Spleen (tissue), 11 donors: Measurements from ENCODE around the gene TMEM169. TPM values are rescaled to one million over a fixed set of nuclear protein-coding genes. Genes with fewer than 3 reads are reported as not detected.
A peak's percentile ranks its signal among the peaks of the same experiment; 100 is the strongest.

ENCODE experiments used
- DNase-seq: peaks from one replicate; pipeline ENCODE4 v3.0.0-alpha.2; 2020
- H3K27ac ChIP-seq, 8 donors: fragments of 200-600 bp; sonication (generic) in 7 of 8; 1 replicate in 4 of 8; 2 replicates in 4 of 8; pipeline versions ENCODE4 v1.5.0 to v1.8.0; 2016 to 2021; ENCODE audit warnings: inconsistent platforms in 4 of 8, mild to moderate bottlenecking in 4 of 8, moderate library complexity in 1 of 8
- H3K27me3 ChIP-seq, 7 donors: fragments of 200-600 bp; sonication (generic) in 6 of 7; replicated peaks in 1 of 7; 1 replicate in 4 of 7; 2 replicates in 3 of 7; pipeline versions ENCODE4 v1.5.0 to v1.8.0; 2016 to 2021; ENCODE audit warnings: inconsistent platforms in 3 of 7, mild to moderate bottlenecking in 1 of 7
- H3K36me3 ChIP-seq, 6 donors: fragments of 200-600 bp; sonication (generic) in 5 of 6; 1 replicate in 4 of 6; 2 replicates in 2 of 6; pipeline versions ENCODE4 v1.5.0 to v1.8.0; 2016 to 2021; ENCODE audit warnings: inconsistent platforms in 2 of 6
- H3K4me1 ChIP-seq, 6 donors: fragments of 200-600 bp; sonication (generic) in 5 of 6; 1 replicate in 3 of 6; 2 replicates in 3 of 6; pipeline versions ENCODE4 v1.5.0 to v1.8.0; 2016 to 2021; ENCODE audit warnings: inconsistent platforms in 3 of 6
- H3K4me3 ChIP-seq, 8 donors: fragments of 200-600 bp; sonication (generic) in 7 of 8; 1 replicate in 4 of 8; 2 replicates in 4 of 8; pipeline versions ENCODE4 v1.5.0 to v1.8.0; 2016 to 2021; ENCODE audit warnings: inconsistent platforms in 4 of 8, mild to moderate bottlenecking in 4 of 8, moderate library complexity in 2 of 8
- H3K9me3 ChIP-seq, 8 donors: fragments of 200-600 bp; sonication (generic) in 7 of 8; 1 replicate in 4 of 8; 2 replicates in 4 of 8; pipeline versions ENCODE4 v1.5.0 to v1.8.0; 2016 to 2021; ENCODE audit warnings: inconsistent platforms in 4 of 8
- POLR2A ChIP-seq, 3 donors: fragments of 450-650 bp; IDR thresholded peaks; one replicate each; pipeline ENCODE4 v1.5.1; 2017; ENCODE audit warnings: antibody characterized with exemption in 3 of 3, mild to moderate bottlenecking in 1 of 3
- POLR2AphosphoS5 ChIP-seq, 3 donors: sonication (generic); formaldehyde crosslinking; IDR thresholded peaks; one replicate each; pipeline ENCODE4 v1.5.1; 2017; ENCODE audit warnings: antibody characterized with exemption in 3 of 3
- WGBS, 5 donors: extraction: QIAGEN DNeasy Blood & Tissue Kit in 3 of 5; methylation state at CpG; one replicate each; pipeline versions ENCODE4 v1.1.5 to v1.1.7; 2013 to 2018; 5-methylcytosine and 5-hydroxymethylcytosine counted together
- intact Hi-C: fragments of 100-400 bp; cut with DNase I; formaldehyde crosslinking; loops from one replicate; pipeline ENCODE4 v1.15.0; 2023; ENCODE audit warnings: low total_unique reads
- polyA plus RNA-seq, 3 donors: library from polyadenylated mRNA; stranded (reverse); fragments of 200-250 nt; gene quantifications; one replicate each; pipeline ENCODE4 v1.2.1, GENCODE V29; 2013
- total RNA-seq, 7 donors: library from RNA; depleted of rRNA in 3 of 7; stranded (reverse); fragments of >200 nt in 3 of 7; fragmentation: NEBNext Ultra II Directional in 4 of 7; extraction: Animal tissue kit (Norgen Biotek cat#: 25700) in 4 of 7; gene quantifications; one replicate each; pipeline versions ENCODE4 v1.1.0 to v1.2.1, GENCODE V29; 2016 to 2021
- TF ChIP-seq, protein P1 (sequence below), 11 experiments: fragments of 200-600 bp in 7 of 11; fragments of 450-650 bp in 4 of 11; sonication (generic) in 4 of 11; IDR thresholded peaks in 8 of 11; conservative IDR thresholded peaks in 3 of 11; 1 replicate in 7 of 11; 2 replicates in 4 of 11; pipeline versions ENCODE4 v1.4.0 to v1.8.0; 2016 to 2021; ENCODE audit warnings: antibody characterized with exemption in 11 of 11, inconsistent platforms in 4 of 11, mild to moderate bottlenecking in 1 of 11
- donor health status: healthy with polysubstance abuse.
- donor health status: DM: no; HTN: no; CAD: no; lungs with moderate emphysema.
- donor health status: DM: no; HTN: no; CAD: no.
- donor health status: Bipolar disorder and iron deficiency.
- donor health status: healthy.
- donor health status: DM: no; HTN: no; CAD: no.
- donor health status: DM: yes; HTN: yes; CAD: no.

TMEM169 gene
- total and polyA plus RNA-seq, 10 donors = 0.19 to 1.3 (median 0.83) TPM

DNA sequence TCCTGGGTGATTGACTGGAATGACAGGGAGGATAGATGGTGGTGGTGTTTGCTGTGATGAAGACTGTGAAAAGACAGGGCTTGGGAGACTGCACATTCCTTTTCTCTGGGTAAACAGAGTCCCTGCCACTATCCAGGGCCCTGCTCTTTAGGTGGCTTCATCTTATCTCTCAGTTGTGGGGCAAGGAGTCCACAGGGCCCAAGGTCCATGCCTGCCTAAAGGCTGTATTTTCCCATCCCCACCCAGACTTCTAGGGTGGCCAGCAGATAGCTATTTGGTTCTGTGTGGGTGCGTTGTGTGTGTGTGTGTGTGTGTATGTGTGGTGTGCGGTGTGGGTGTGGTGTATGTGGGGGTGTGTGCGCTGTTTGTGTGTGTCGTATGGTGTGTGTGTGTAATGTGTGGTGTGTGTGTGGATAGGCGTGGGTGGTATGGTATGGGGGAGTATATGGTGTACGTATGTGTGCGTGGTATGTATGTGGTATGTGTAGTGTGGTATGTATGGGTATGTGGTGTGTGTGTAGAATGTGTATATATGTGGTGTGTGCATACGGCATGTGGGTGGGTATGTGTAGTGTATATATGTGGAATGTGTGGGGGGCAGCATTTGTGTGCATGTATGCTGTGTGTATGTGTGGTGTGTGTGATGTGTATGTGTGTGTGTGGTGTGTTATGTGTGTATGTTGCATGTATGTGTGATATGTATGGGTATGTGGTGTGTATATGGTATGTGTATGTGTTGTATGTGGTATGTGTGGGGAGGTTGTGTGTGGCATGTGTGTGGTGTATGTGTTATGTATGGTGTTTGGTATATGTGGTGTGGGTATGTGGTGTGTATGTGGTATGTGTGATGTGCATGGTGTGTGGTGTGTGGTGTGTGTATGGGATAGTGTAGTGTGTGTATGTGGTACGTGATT, 17.0 kb downstream of the TMEM169 start:
- Histone ChIP-seq H3K27ac (no peak overlapping the region), H3K36me3 (peaks cover 0 to 20% (median 3%) of the 10 kb centered on the region in 6 donors), H3K27me3 (no peaks in the 10 kb centered on the region), H3K9me3 (no peaks in the 10 kb centered on the region), H3K4me1 (no peaks in the 10 kb centered on the region), H3K4me3 (no peak overlapping the region)
- TF ChIP-seq POLR2A (IDR thresholded peaks at IDR 0.05) = no peak
- no peak for TF ChIP-seq POLR2AphosphoS5 (IDR thresholded peaks at IDR 0.05)
- TF ChIP-seq, protein P1, sequence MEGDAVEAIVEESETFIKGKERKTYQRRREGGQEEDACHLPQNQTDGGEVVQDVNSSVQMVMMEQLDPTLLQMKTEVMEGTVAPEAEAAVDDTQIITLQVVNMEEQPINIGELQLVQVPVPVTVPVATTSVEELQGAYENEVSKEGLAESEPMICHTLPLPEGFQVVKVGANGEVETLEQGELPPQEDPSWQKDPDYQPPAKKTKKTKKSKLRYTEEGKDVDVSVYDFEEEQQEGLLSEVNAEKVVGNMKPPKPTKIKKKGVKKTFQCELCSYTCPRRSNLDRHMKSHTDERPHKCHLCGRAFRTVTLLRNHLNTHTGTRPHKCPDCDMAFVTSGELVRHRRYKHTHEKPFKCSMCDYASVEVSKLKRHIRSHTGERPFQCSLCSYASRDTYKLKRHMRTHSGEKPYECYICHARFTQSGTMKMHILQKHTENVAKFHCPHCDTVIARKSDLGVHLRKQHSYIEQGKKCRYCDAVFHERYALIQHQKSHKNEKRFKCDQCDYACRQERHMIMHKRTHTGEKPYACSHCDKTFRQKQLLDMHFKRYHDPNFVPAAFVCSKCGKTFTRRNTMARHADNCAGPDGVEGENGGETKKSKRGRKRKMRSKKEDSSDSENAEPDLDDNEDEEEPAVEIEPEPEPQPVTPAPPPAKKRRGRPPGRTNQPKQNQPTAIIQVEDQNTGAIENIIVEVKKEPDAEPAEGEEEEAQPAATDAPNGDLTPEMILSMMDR (IDR thresholded peaks at IDR 0.05 in 8 of 11, conservative IDR thresholded peaks at IDR 0.05 in 3 of 11) = peak in 1 of 11 experiments; percentile 7
- no peak for DNase-seq
- intact Hi-C loops = no loop called here
- 94 to 95% (median 95%) methylated on average over 9 of the region's 9 CpGs for WGBS, 5 donors

DNA sequence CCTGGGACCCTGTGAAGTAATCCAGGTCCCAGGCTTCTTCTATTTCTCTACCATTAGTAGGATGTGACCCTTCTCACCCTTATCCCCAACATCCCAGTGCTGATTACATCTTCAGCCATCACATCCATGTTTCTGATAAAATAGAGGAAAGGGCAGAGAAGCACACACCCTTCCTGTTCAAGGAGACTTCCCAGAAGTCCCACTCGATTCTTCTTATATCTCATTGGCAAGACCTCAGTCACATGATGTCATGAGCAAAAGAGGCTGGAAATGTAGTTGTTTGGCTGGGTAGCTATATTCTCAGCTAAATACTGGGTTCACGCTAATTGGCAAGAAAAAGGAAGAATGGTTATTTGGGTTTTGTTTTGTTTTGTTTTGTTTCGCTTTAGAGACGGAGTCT, 19.4 kb downstream of the TMEM169 start:
- H3K36me3 ChIP-seq = peaks cover 0 to 18% (median 3%) of the 10 kb centered on the region in 6 donors
- intact Hi-C loops = no loop called here
- H3K4me3 ChIP-seq = no peak overlapping the region
- H3K27me3 ChIP-seq = no peaks in the 10 kb centered on the region
- TF ChIP-seq, protein P1 (IDR thresholded peaks at IDR 0.05 in 8 of 11, conservative IDR thresholded peaks at IDR 0.05 in 3 of 11) = no peak
- TF ChIP-seq POLR2AphosphoS5 (IDR thresholded peaks at IDR 0.05) = no peak
- TF ChIP-seq POLR2A (IDR thresholded peaks at IDR 0.05) = no peak
- H3K9me3 ChIP-seq = no peaks in the 10 kb centered on the region
- no peak overlapping the region for H3K27ac ChIP-seq
- H3K4me1 ChIP-seq = no peaks in the 10 kb centered on the region
- no peak for DNase-seq
- 89 to 92% (median 90%) methylated on average over 4 of the region's 4 CpGs for WGBS, 5 donors

DNA sequence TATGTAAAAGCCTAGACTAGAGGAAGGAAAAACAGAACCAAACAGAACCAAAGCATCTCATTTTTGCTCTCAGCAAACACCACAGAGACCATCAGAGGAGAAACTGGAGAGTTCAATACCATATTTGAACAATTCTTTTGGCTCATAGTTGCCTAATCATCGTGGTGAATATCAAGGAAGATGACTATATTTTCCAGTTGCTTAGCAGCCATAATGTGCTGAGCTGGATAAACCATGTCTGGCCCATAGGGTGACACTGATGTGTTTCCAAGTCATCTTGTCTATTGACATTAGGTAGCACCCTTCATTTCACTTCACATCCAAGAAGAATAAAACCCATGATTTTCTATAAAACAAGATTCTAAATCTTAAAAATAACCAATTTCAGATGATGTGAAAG, 21.5 kb downstream of the TMEM169 start:
- H3K9me3 ChIP-seq = no peaks in the 10 kb centered on the region
- no peak for TF ChIP-seq POLR2A (IDR thresholded peaks at IDR 0.05)
- TF ChIP-seq, protein P1 (IDR thresholded peaks at IDR 0.05 in 8 of 11, conservative IDR thresholded peaks at IDR 0.05 in 3 of 11) = no peak
- no peak for TF ChIP-seq POLR2AphosphoS5 (IDR thresholded peaks at IDR 0.05)

GRCh38 chr2:216104691-216105090, 23.0 kb downstream of the TMEM169 start:
- no peak for TF ChIP-seq POLR2AphosphoS5 (IDR thresholded peaks at IDR 0.05)
- TF ChIP-seq, protein P1 (IDR thresholded peaks at IDR 0.05 in 8 of 11, conservative IDR thresholded peaks at IDR 0.05 in 3 of 11) = no peak
- TF ChIP-seq POLR2A (IDR thresholded peaks at IDR 0.05) = no peak
- H3K36me3 ChIP-seq = peaks cover 0 to 13% (median 3%) of the 10 kb centered on the region in 6 donors
- no peaks in the 10 kb centered on the region for H3K27me3 ChIP-seq
- H3K4me1 ChIP-seq = peaks cover 0 to 8% (median 4%) of the 10 kb centered on the region in 6 donors
- WGBS, 5 donors = 77 to 97% (median 91%) methylated on average over 3 of the region's 3 CpGs
- DNase-seq = no peak
- intact Hi-C loops = no loop called here
- no peaks in the 10 kb centered on the region for H3K9me3 ChIP-seq
- no peak overlapping the region for H3K4me3 ChIP-seq
- no peak overlapping the region for H3K27ac ChIP-seq

More for the DNA sequence above, 21.5 kb downstream of the TMEM169 start:
- H3K27ac ChIP-seq = no peak overlapping the region
- no peak for DNase-seq
- intact Hi-C loops = no loop called here
- no peak overlapping the region for H3K4me3 ChIP-seq
- H3K27me3 ChIP-seq = no peaks in the 10 kb centered on the region
- peaks cover 0 to under 1% (median 0%) of the 10 kb centered on the region in 6 donors for H3K4me1 ChIP-seq
- WGBS, 5 donors = 43 to 69% (median 48%) methylated on average over 1 of the region's 1 CpG
- H3K36me3 ChIP-seq = peaks cover 0 to 14% (median 3%) of the 10 kb centered on the region in 6 donors
